WTC11 (cell line): ENCODE measurements around the gene RBM38.

Experiments
- CTCF ChIP-seq: fragments of 200-600 bp; IDR thresholded peaks from 2 replicates; pipeline ENCODE4 v1.8.0; 2022; ENCODE audit warnings: antibody characterized with exemption
- ESRRA ChIP-seq: sonication (generic); formaldehyde crosslinking; IDR thresholded peaks from 2 replicates; pipeline ENCODE4 v1.8.1; 2022; ENCODE audit warnings: mild to moderate bottlenecking, missing genetic modification reagents, borderline replicate concordance
- ETV6 ChIP-seq: sonication (generic); formaldehyde crosslinking; IDR thresholded peaks from 2 replicates; pipeline ENCODE4 v1.8.1; 2022; ENCODE audit warnings: mild to moderate bottlenecking, missing genetic modification reagents
- FOXP1 ChIP-seq: sonication (generic); formaldehyde crosslinking; IDR thresholded peaks from 2 replicates; pipeline ENCODE4 v1.8.0; 2022; ENCODE audit warnings: missing genetic modification reagents, mild to moderate bottlenecking, moderate library complexity, borderline replicate concordance
- MAX ChIP-seq: sonication (generic); formaldehyde crosslinking; IDR thresholded peaks from 2 replicates; pipeline ENCODE4 v1.8.0; 2022; ENCODE audit warnings: mild to moderate bottlenecking, missing genetic modification reagents
- NR1H2 ChIP-seq: sonication (generic); formaldehyde crosslinking; IDR thresholded peaks from 2 replicates; pipeline ENCODE4 v1.9.0; 2021; ENCODE audit warnings: mild to moderate bottlenecking, moderate library complexity, missing genetic modification reagents
- SP1 ChIP-seq: sonication (generic); formaldehyde crosslinking; conservative IDR thresholded peaks from 2 replicates; pipeline ENCODE4 v1.8.1; 2022; ENCODE audit warnings: missing genetic modification reagents
- ZBTB21 ChIP-seq: sonication (generic); formaldehyde crosslinking; IDR thresholded peaks from 2 replicates; pipeline ENCODE4 v1.8.1; 2023; ENCODE audit warnings: mild to moderate bottlenecking, missing genetic modification reagents, borderline replicate concordance
- TF ChIP-seq, protein P1 (sequence below): sonication (generic); formaldehyde crosslinking; IDR thresholded peaks from 2 replicates; pipeline ENCODE4 v1.8.1; 2023; ENCODE audit warnings: mild to moderate bottlenecking, missing genetic modification reagents, moderate library complexity

GRCh38 chr20:57364451-57364850 lies 26.7 kb upstream of the RBM38 start:
- TF ChIP-seq FOXP1 (CRISPR knock-in tag) (no peak), NR1H2 (no peak), SP1 (CRISPR knock-in tag) (no peak), ZBTB21 (CRISPR knock-in tag) (no peak), CTCF (no peak), ESRRA (CRISPR knock-in tag) (no peak), MAX (CRISPR knock-in tag) (no peak), ETV6 (CRISPR knock-in tag) (no peak)
- TF ChIP-seq, protein P1, sequence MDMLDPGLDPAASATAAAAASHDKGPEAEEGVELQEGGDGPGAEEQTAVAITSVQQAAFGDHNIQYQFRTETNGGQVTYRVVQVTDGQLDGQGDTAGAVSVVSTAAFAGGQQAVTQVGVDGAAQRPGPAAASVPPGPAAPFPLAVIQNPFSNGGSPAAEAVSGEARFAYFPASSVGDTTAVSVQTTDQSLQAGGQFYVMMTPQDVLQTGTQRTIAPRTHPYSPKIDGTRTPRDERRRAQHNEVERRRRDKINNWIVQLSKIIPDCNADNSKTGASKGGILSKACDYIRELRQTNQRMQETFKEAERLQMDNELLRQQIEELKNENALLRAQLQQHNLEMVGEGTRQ, result no peak
